ENCODE results near the gene INIP.

Gene INIP

GRCh38 chr9:112664531-112664930, 53.4 kb downstream of the INIP start:
- Histone ChIP-seq H3K27me3 (ENCODE audit: control insufficient read depth, insufficient read depth, low read length) (no peaks in the 10 kb centered on the region), H3K4me3 (ENCODE audit: low read length) (no peak overlapping the region), H3K9ac (ENCODE audit: low read depth, low read length) (no peak overlapping the region), H3K36me3 (ENCODE audit: insufficient read depth, low read length) (no peaks in the 10 kb centered on the region), H3K9me3 (replicated peaks; ENCODE audit: low read length) (no peaks in the 10 kb centered on the region), H3K4me1 (ENCODE audit: control insufficient read depth, insufficient read depth, low read length) (peaks cover 4% of the 10 kb centered on the region), H3K4me2 (ENCODE audit: low read length) (no peak overlapping the region)

- no peaks in the 10 kb centered on the region for H3K36me3 ChIP-seq (ENCODE audit: insufficient read depth, low read length)
- H3K4me1 ChIP-seq (ENCODE audit: control insufficient read depth, insufficient read depth, low read length), result peaks cover 4% of the 10 kb centered on the region
- no peak overlapping the region for H3K4me2 ChIP-seq (ENCODE audit: low read length)
- no peak overlapping the region for H3K4me3 ChIP-seq (ENCODE audit: low read length)
- H3K27me3 ChIP-seq (ENCODE audit: control insufficient read depth, insufficient read depth, low read length), result no peaks in the 10 kb centered on the region
- no peak overlapping the region for H3K9ac ChIP-seq (ENCODE audit: low read depth, low read length)
- H3K9me3 ChIP-seq (replicated peaks; ENCODE audit: low read length), result no peaks in the 10 kb centered on the region
These were observed 54.2 kb downstream of the INIP start for GRCh38 chr9:112663681-112664080.

GRCh38 chr9:112659906-112660305, 58.0 kb downstream of the INIP start:
- H3K27me3 ChIP-seq (ENCODE audit: control insufficient read depth, insufficient read depth, low read length), result no peaks in the 10 kb centered on the region
- peaks cover 4% of the 10 kb centered on the region for H3K4me1 ChIP-seq (ENCODE audit: control insufficient read depth, insufficient read depth, low read length)
- no peaks in the 10 kb centered on the region for H3K9me3 ChIP-seq (replicated peaks; ENCODE audit: low read length)
- no peak overlapping the region for H3K9ac ChIP-seq (ENCODE audit: low read depth, low read length)
- no peak overlapping the region for H3K4me2 ChIP-seq (ENCODE audit: low read length)
- H3K4me3 ChIP-seq (ENCODE audit: low read length), result no peak overlapping the region
- H3K36me3 ChIP-seq (ENCODE audit: insufficient read depth, low read length), result no peaks in the 10 kb centered on the region

- no peaks in the 10 kb centered on the region for H3K9me3 ChIP-seq (replicated peaks; ENCODE audit: low read length)
- H3K4me1 ChIP-seq (ENCODE audit: control insufficient read depth, insufficient read depth, low read length), result no peaks in the 10 kb centered on the region
- H3K36me3 ChIP-seq (ENCODE audit: insufficient read depth, low read length), result no peaks in the 10 kb centered on the region
- no peak overlapping the region for H3K4me2 ChIP-seq (ENCODE audit: low read length)
- H3K9ac ChIP-seq (ENCODE audit: low read depth, low read length), result no peak overlapping the region
- no peak overlapping the region for H3K4me3 ChIP-seq (ENCODE audit: low read length)
- H3K27me3 ChIP-seq (ENCODE audit: control insufficient read depth, insufficient read depth, low read length), result no peaks in the 10 kb centered on the region
These were observed 62.2 kb downstream of the INIP start for GRCh38 chr9:112655668-112656067.

GRCh38 chr9:112654282-112654681, 63.6 kb downstream of the INIP start:
- H3K36me3 ChIP-seq (ENCODE audit: insufficient read depth, low read length), result no peaks in the 10 kb centered on the region
- no peak overlapping the region for H3K9ac ChIP-seq (ENCODE audit: low read depth, low read length)
- H3K9me3 ChIP-seq (replicated peaks; ENCODE audit: low read length), result no peaks in the 10 kb centered on the region
- no peak overlapping the region for H3K4me2 ChIP-seq (ENCODE audit: low read length)
- H3K4me1 ChIP-seq (ENCODE audit: control insufficient read depth, insufficient read depth, low read length), result no peaks in the 10 kb centered on the region
- no peak overlapping the region for H3K4me3 ChIP-seq (ENCODE audit: low read length)
- no peaks in the 10 kb centered on the region for H3K27me3 ChIP-seq (ENCODE audit: control insufficient read depth, insufficient read depth, low read length)

- no peaks in the 10 kb centered on the region for H3K36me3 ChIP-seq (ENCODE audit: insufficient read depth, low read length)
- H3K9ac ChIP-seq (ENCODE audit: low read depth, low read length), result no peak overlapping the region
- no peak overlapping the region for H3K4me2 ChIP-seq (ENCODE audit: low read length)
- H3K9me3 ChIP-seq (replicated peaks; ENCODE audit: low read length), result no peaks in the 10 kb centered on the region
- no peak overlapping the region for H3K4me3 ChIP-seq (ENCODE audit: low read length)
- H3K27me3 ChIP-seq (ENCODE audit: control insufficient read depth, insufficient read depth, low read length), result no peaks in the 10 kb centered on the region
- no peaks in the 10 kb centered on the region for H3K4me1 ChIP-seq (ENCODE audit: control insufficient read depth, insufficient read depth, low read length)
These were observed 69.3 kb downstream of the INIP start for GRCh38 chr9:112648624-112649023.

- no peaks in the 10 kb centered on the region for H3K27me3 ChIP-seq (ENCODE audit: control insufficient read depth, insufficient read depth, low read length)
- no peaks in the 10 kb centered on the region for H3K4me1 ChIP-seq (ENCODE audit: control insufficient read depth, insufficient read depth, low read length)
- H3K36me3 ChIP-seq (ENCODE audit: insufficient read depth, low read length), result no peaks in the 10 kb centered on the region
- no peak overlapping the region for H3K4me3 ChIP-seq (ENCODE audit: low read length)
- no peak overlapping the region for H3K9ac ChIP-seq (ENCODE audit: low read depth, low read length)
- no peaks in the 10 kb centered on the region for H3K9me3 ChIP-seq (replicated peaks; ENCODE audit: low read length)
- no peak overlapping the region for H3K4me2 ChIP-seq (ENCODE audit: low read length)
These were observed 70.3 kb downstream of the INIP start for GRCh38 chr9:112647596-112647995.

GRCh38 chr9:112642126-112642525, 75.8 kb downstream of the INIP start:
- H3K4me2 ChIP-seq (ENCODE audit: low read length), result no peak overlapping the region
- H3K9ac ChIP-seq (ENCODE audit: low read depth, low read length), result no peak overlapping the region
- H3K9me3 ChIP-seq (replicated peaks; ENCODE audit: low read length), result no peaks in the 10 kb centered on the region
- no peaks in the 10 kb centered on the region for H3K36me3 ChIP-seq (ENCODE audit: insufficient read depth, low read length)
- no peaks in the 10 kb centered on the region for H3K4me1 ChIP-seq (ENCODE audit: control insufficient read depth, insufficient read depth, low read length)
- H3K4me3 ChIP-seq (ENCODE audit: low read length), result no peak overlapping the region
- H3K27me3 ChIP-seq (ENCODE audit: control insufficient read depth, insufficient read depth, low read length), result no peaks in the 10 kb centered on the region

GRCh38 chr9:112640311-112640710, 77.6 kb downstream of the INIP start:
- H3K4me2 ChIP-seq (ENCODE audit: low read length), result no peak overlapping the region
- H3K27me3 ChIP-seq (ENCODE audit: control insufficient read depth, insufficient read depth, low read length), result no peaks in the 10 kb centered on the region
- no peak overlapping the region for H3K9ac ChIP-seq (ENCODE audit: low read depth, low read length)
- H3K9me3 ChIP-seq (replicated peaks; ENCODE audit: low read length), result no peaks in the 10 kb centered on the region
- H3K36me3 ChIP-seq (ENCODE audit: insufficient read depth, low read length), result no peaks in the 10 kb centered on the region
- no peaks in the 10 kb centered on the region for H3K4me1 ChIP-seq (ENCODE audit: control insufficient read depth, insufficient read depth, low read length)
- no peak overlapping the region for H3K4me3 ChIP-seq (ENCODE audit: low read length)

Measured in skeletal muscle satellite cell (primary cell).